GM13976 (cell line): ENCODE results near the gene DPYSL5.

ENCODE experiments used
- DNase-seq: peaks from one replicate; pipeline ENCODE4 v3.0.0; 2012; ENCODE audit warnings: low spot score
- CTCF ChIP-seq: IDR thresholded peaks from 2 replicates; pipeline ENCODE4 v1.5.1; 2012; ENCODE audit warnings: borderline replicate concordance, mild to moderate bottlenecking; ENCODE audit not compliant: insufficient read depth; ENCODE audit errors: extremely low read depth, missing control alignments, control extremely low read depth
- in situ Hi-C: fragments of 300-500 bp; cut with MboI; formaldehyde crosslinking; loops from one replicate; pipeline ENCODE4 v1.12.0; 2022; ENCODE audit warnings: low sequenced_read_pairs, mixed read lengths, inconsistent platforms; ENCODE audit not compliant: unreplicated experiment

Gene DPYSL5

GRCh38 chr2:26818255-26818654 lies 29.7 kb upstream of the DPYSL5 start:
- no peak for DNase-seq
- TF ChIP-seq CTCF, result no peak
- in situ Hi-C loops, result no loop called here

- DNase-seq, result no peak
- no peak for TF ChIP-seq CTCF
- in situ Hi-C loops, result no loop called here
These were observed 29.0 kb upstream of the DPYSL5 start for GRCh38 chr2:26818972-26819371.

- no peak for DNase-seq
- no peak for TF ChIP-seq CTCF
- in situ Hi-C loops, result no loop called here
These were observed 27.0 kb upstream of the DPYSL5 start for GRCh38 chr2:26820932-26821331.

GRCh38 chr2:26822877-26823276 lies 25.1 kb upstream of the DPYSL5 start:
- no peak for DNase-seq
- TF ChIP-seq CTCF, result no peak
- in situ Hi-C loops, result no loop called here

- DNase-seq, result no peak
- TF ChIP-seq CTCF, result no peak
- in situ Hi-C loops, result loop anchor here (25.0 kb wide), 1 partner anchor 99 kb away; no protein-coding TSS in a partner anchor
These were observed 9.6 kb upstream of the DPYSL5 start for GRCh38 chr2:26838121-26838906.

GRCh38 chr2:26840937-26841610 lies 6.9 kb upstream of the DPYSL5 start:
- in situ Hi-C loops, result loop anchor here (25.0 kb wide), 1 partner anchor 96 kb away; no protein-coding TSS in a partner anchor
- no peak for TF ChIP-seq CTCF
- DNase-seq, result no peak
